ENCODE measurements around the gene POGLUT2.
"Not testable (repeated sequence)": the region's sequence is repeated elsewhere in the genome, so short reads cannot be mapped to it uniquely, and the experiment has no call there.

Gene POGLUT2

GRCh38 chr13:102784483-102784882 is 14.3 kb downstream of the POGLUT2 start:
- H3K4me3 ChIP-seq (ENCODE audit: low read depth, low read length), result no peak overlapping the region
- TF ChIP-seq, protein P1, sequence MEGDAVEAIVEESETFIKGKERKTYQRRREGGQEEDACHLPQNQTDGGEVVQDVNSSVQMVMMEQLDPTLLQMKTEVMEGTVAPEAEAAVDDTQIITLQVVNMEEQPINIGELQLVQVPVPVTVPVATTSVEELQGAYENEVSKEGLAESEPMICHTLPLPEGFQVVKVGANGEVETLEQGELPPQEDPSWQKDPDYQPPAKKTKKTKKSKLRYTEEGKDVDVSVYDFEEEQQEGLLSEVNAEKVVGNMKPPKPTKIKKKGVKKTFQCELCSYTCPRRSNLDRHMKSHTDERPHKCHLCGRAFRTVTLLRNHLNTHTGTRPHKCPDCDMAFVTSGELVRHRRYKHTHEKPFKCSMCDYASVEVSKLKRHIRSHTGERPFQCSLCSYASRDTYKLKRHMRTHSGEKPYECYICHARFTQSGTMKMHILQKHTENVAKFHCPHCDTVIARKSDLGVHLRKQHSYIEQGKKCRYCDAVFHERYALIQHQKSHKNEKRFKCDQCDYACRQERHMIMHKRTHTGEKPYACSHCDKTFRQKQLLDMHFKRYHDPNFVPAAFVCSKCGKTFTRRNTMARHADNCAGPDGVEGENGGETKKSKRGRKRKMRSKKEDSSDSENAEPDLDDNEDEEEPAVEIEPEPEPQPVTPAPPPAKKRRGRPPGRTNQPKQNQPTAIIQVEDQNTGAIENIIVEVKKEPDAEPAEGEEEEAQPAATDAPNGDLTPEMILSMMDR (IDR thresholded peaks at IDR 0.05; ENCODE audit: control insufficient read depth, extremely low read depth, insufficient read depth), result no peak
- DNase-seq (ENCODE audit: low read depth), result no peak

GRCh38 chr13:102781591-102781990 is 17.2 kb downstream of the POGLUT2 start:
- no peak overlapping the region for H3K4me3 ChIP-seq (ENCODE audit: low read depth, low read length)
- TF ChIP-seq, protein P1 (IDR thresholded peaks at IDR 0.05; ENCODE audit: control insufficient read depth, extremely low read depth, insufficient read depth), result no peak
- DNase-seq (ENCODE audit: low read depth), result no peak

- DNase-seq (ENCODE audit: low read depth); H3K4me3 ChIP-seq (ENCODE audit: low read depth, low read length): not testable (repeated sequence)
Measured at GRCh38 chr13:102780656-102781055, 18.1 kb downstream of the POGLUT2 start.

GRCh38 chr13:102779436-102780159 is 19.2 kb downstream of the POGLUT2 start:
- H3K4me3 ChIP-seq (ENCODE audit: low read depth, low read length), result no peak overlapping the region
- TF ChIP-seq, protein P1 (IDR thresholded peaks at IDR 0.05; ENCODE audit: control insufficient read depth, extremely low read depth, insufficient read depth), result no peak
- DNase-seq (ENCODE audit: low read depth), result no peak

DNA sequence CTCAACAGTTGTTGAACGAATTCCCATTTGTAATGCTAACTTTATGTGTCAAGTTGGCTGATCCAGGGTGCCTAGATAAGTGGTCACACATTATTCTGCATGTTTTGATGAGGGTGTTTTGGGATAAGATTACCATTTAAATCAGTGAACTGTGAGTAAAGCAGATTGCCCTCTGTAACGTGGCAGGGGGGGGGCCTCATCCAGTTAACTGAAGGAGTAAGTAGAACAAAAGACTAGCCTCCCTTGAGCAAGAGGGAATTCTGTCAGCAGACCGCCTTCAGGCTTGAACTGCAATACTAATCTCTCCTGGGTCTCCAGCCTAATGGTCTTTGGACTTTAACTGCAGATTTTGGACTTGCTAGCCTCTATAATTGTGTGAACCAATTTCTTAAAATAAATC is 21.0 kb downstream of the POGLUT2 start:
- DNase-seq (ENCODE audit: low read depth), result no peak
- H3K4me3 ChIP-seq (ENCODE audit: low read depth, low read length), result no peak overlapping the region
- TF ChIP-seq, protein P1 (IDR thresholded peaks at IDR 0.05; ENCODE audit: control insufficient read depth, extremely low read depth, insufficient read depth), result no peak

DNA sequence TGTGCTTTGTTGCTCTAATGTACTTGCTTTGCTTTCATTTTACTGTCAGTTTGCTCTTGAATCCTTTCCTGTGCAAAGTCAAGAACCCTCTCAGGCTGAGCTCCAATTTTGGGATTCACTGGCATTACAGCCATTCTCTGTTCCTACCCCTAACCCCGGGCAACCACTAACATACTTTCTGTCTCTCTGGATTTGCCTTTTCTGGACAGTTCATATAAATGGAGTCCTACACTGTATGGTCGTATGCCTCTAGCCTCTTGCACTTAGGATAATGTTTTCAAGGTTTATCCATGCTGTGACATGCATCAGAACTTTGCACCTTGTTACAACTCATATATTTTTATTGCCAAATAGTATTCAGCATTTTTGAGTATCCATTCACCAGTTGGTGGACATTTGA is 22.5 kb downstream of the POGLUT2 start:
- DNase-seq (ENCODE audit: low read depth), result no peak
- TF ChIP-seq, protein P1 (IDR thresholded peaks at IDR 0.05; ENCODE audit: control insufficient read depth, extremely low read depth, insufficient read depth), result no peak
- no peak overlapping the region for H3K4me3 ChIP-seq (ENCODE audit: low read depth, low read length)

DNA sequence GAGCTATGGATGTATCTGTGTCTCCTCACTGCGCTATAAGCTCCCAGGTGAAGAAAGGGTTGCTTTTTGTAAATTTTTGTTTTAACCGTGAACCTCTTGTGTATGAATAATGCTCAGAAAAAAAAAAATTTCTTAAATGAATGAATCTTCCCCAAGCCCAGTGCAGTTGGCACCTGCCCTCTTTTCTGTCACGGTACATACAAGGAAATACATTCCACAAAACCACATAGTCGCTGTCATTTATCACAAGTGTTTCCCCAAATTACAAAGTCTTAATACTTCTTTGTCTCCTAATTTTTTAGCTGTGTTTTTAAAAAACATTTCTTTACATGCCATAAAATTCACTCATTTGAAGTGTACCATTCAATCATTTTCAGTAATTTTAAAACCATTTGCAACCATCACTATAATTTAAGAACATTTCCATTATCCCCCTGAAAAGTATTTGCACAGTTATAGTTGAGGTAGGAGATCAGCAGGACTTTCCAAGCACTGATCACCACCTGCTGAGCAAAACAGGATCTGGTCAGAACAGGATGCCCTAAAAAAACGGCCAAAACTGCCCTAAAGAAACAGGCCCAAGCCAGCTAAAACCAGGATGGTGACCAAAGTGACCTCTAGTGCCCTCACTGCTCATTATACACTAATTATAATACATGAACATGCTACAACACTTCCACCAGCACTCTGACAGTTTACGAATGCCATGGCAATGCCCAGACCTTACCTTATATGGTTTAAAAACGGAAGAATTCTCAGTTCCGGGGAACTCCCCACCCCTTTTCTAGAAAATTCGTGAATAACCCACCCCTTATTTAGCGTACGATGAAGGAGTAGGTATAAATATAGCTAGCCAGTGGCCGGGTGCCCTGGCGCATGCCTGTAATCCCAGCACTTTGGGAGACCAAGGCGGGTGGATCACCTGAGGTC is 23.9 kb downstream of the POGLUT2 start:
- no peak for DNase-seq (ENCODE audit: low read depth)
- no peak overlapping the region for H3K4me3 ChIP-seq (ENCODE audit: low read depth, low read length)
- TF ChIP-seq, protein P1 (IDR thresholded peaks at IDR 0.05; ENCODE audit: control insufficient read depth, extremely low read depth, insufficient read depth), result no peak

Measured in LNCaP clone FGC (cell line).